A549 (cell line): ENCODE measurements around the gene ACKR1. TPM values are rescaled to one million over a fixed set of nuclear protein-coding genes. Genes with fewer than 3 reads are reported as not detected.
A peak's percentile ranks its signal among the peaks of the same experiment; 100 is the strongest.

Source experiments
- ATAC-seq, 2 experiments: fragments of 200-7000 bp in 1 of 2; fragments of >200 bp in 1 of 2; cut with Nextera tagmentation in 1 of 2; cut with Tn5 transposase in 1 of 2; 3 replicates each; pipeline versions ENCODE4 v1.8.0 to v1.9.1; 2018 to 2020; ENCODE audit warnings: mild to moderate bottlenecking in 1 of 2, moderate library complexity in 1 of 2
- CTCF ChIA-PET: fragments of 300-600 bp; sonication (Branson Sonifier 250); formaldehyde crosslinking; extraction: SDS; loops from one replicate; lab custom pipeline; 2021; ENCODE audit warnings: antibody characterized with exemption, inconsistent platforms; lab: Yijun Ruan, JAX
- POLR2A ChIA-PET: fragments of 350-600 bp; formaldehyde crosslinking; extraction: SDS; loops from one replicate; lab custom pipeline; 2021; ENCODE audit warnings: antibody characterized with exemption, inconsistent platforms; lab: Yijun Ruan, JAX
- DNase-seq, 2 experiments: peaks; one replicate each; pipeline versions ENCODE4 v3.0.0 to v3.0.0-alpha.2; 2011 to 2016; ENCODE audit warnings: low read depth in 1 of 2, low spot score in 1 of 2
- FAIRE-seq: peaks from 2 replicates; lab custom pipeline; 2011; peaks lifted over from hg19 to GRCh38; lab: Jason Lieb, UNC
- H3K27ac ChIP-seq, 2 experiments: fragments of >200 bp; sonication (Bioruptor Twin); formaldehyde crosslinking; 3 replicates each; pipeline ENCODE4 v1.5.1; 2016 to 2017
- H3K4me1 ChIP-seq: fragments of >200 bp; sonication (Bioruptor Twin); formaldehyde crosslinking; 3 replicates; pipeline ENCODE4 v1.6.1; 2016
- H3K4me2 ChIP-seq: fragments of >200 bp; sonication (Bioruptor Twin); formaldehyde crosslinking; 3 replicates; pipeline ENCODE4 v1.6.1; 2016
- H3K4me3 ChIP-seq: fragments of >200 bp; sonication (Bioruptor Twin); formaldehyde crosslinking; 3 replicates; pipeline ENCODE4 v1.5.1; 2016
- H3K9me3 ChIP-seq: fragments of >200 bp; sonication (Bioruptor Twin); formaldehyde crosslinking; 3 replicates; pipeline ENCODE4 v1.6.1; 2016
- CBX2 ChIP-seq: fragments of 200-600 bp; sonication (generic); IDR thresholded peaks from 2 replicates; pipeline ENCODE4 v1.6.1; 2016; ENCODE audit warnings: low read depth, mild to moderate bottlenecking, borderline replicate concordance
- CHD4 ChIP-seq: fragments of 200-600 bp; sonication (generic); IDR thresholded peaks from 2 replicates; pipeline ENCODE4 v1.6.1; 2016; ENCODE audit warnings: antibody characterized with exemption, mild to moderate bottlenecking, borderline replicate concordance
- FOSB ChIP-seq: fragments of 250-450 bp; sonication (Bioruptor Pico); IDR thresholded peaks from 2 replicates; pipeline ENCODE4 v1.5.0; 2020; ENCODE audit warnings: mild to moderate bottlenecking, moderate library complexity
- FOSL2 ChIP-seq, 2 experiments: fragments of 450-650 bp in 1 of 2; fragments of >200 bp in 1 of 2; sonication (Bioruptor Twin) in 1 of 2; formaldehyde crosslinking; IDR thresholded peaks; 2 replicates each; pipeline versions ENCODE4 v1.5.0 to v1.6.1; 2016 to 2020; ENCODE audit warnings: mild to moderate bottlenecking in 1 of 2, moderate library complexity in 1 of 2
- GATA3 ChIP-seq: IDR thresholded peaks from 2 replicates; pipeline ENCODE4 v1.6.1; 2012; ENCODE audit warnings: borderline replicate concordance
- HEYL ChIP-seq: fragments of 250-450 bp; sonication (Bioruptor Pico); IDR thresholded peaks from 2 replicates; pipeline ENCODE4 v1.8.0; 2021; ENCODE audit warnings: mild to moderate bottlenecking, moderate library complexity
- HOXA7 ChIP-seq: fragments of 250-450 bp; sonication (Bioruptor Pico); IDR thresholded peaks from 2 replicates; pipeline ENCODE4 v1.5.0; 2020; ENCODE audit warnings: mild to moderate bottlenecking, moderate library complexity
- HOXB5 ChIP-seq: fragments of 250-450 bp; sonication (Bioruptor Pico); IDR thresholded peaks from 2 replicates; pipeline ENCODE4 v1.5.0; 2020; ENCODE audit warnings: mild to moderate bottlenecking, moderate library complexity
- JUN ChIP-seq, 2 experiments: fragments of >200 bp; sonication (Bioruptor Twin); formaldehyde crosslinking; IDR thresholded peaks; 2 replicates in 1 of 2; 3 replicates in 1 of 2; pipeline ENCODE4 v1.6.1; 2016 to 2017
- JUNB ChIP-seq: fragments of >200 bp; sonication (Bioruptor Twin); formaldehyde crosslinking; IDR thresholded peaks from 2 replicates; pipeline ENCODE4 v1.6.1; 2016
- KDM1A ChIP-seq: fragments of 200-600 bp; sonication (generic); IDR thresholded peaks from 2 replicates; pipeline ENCODE4 v1.6.1; 2016; ENCODE audit warnings: low read depth, mild to moderate bottlenecking
- MAFK ChIP-seq: fragments of 450-650 bp; IDR thresholded peaks from 2 replicates; pipeline ENCODE4 v1.6.1; 2014; ENCODE audit not compliant: partially characterized antibody
- POLR2A ChIP-seq: IDR thresholded peaks from 2 replicates; pipeline ENCODE4 v1.6.1; 2012; ENCODE audit warnings: mild to moderate bottlenecking, low read length
- POLR2AphosphoS2 ChIP-seq: conservative IDR thresholded peaks from 2 replicates; pipeline ENCODE4 v1.6.1; 2012; ENCODE audit warnings: low read length, improper control_type of control experiment, inconsistent platforms
- SREBF2 ChIP-seq: fragments of 450-650 bp; IDR thresholded peaks from 2 replicates; pipeline ENCODE4 v1.6.1; 2014; ENCODE audit warnings: mild to moderate bottlenecking, moderate library complexity
- WGBS: methylation state at CpG from one replicate; pipeline ENCODE4 v1.1.6; 2017; ENCODE audit errors: missing lambda C conversion rate; 5-methylcytosine and 5-hydroxymethylcytosine counted together
- polyA plus RNA-seq, 4 experiments: library from polyadenylated mRNA; depleted of rRNA in 3 of 4; stranded (reverse); fragments of >200 nt; fragmentation: RNase III in 1 of 4; extraction: RNeasy Plus Mini Kit Qiagen cat#74134 plus additional on column Dnase treatment in 1 of 4; gene quantifications; 2 replicates in 3 of 4; 3 replicates in 1 of 4; pipeline ENCODE4 v1.2.3, GENCODE V29; 2011 to 2017
- TF ChIP-seq, protein P1 (sequence below): fragments of 200-600 bp; sonication (generic); IDR thresholded peaks from 2 replicates; pipeline ENCODE4 v1.6.1; 2016; ENCODE audit warnings: antibody characterized with exemption, mild to moderate bottlenecking, moderate library complexity
- TF ChIP-seq, protein P2 (sequence below): fragments of 450-650 bp; IDR thresholded peaks from 2 replicates; pipeline ENCODE4 v1.6.1; 2014; ENCODE audit warnings: antibody characterized with exemption
- TF ChIP-seq, protein P3 (sequence below): fragments of 250-450 bp; sonication (Bioruptor Pico); IDR thresholded peaks from 2 replicates; pipeline ENCODE4 v1.5.0; 2020; ENCODE audit warnings: low read depth, mild to moderate bottlenecking, moderate library complexity
- TF ChIP-seq, protein P4 (sequence below): fragments of 150-350 bp; IDR thresholded peaks from 2 replicates; pipeline ENCODE4 v1.6.1; 2014; ENCODE audit warnings: low read depth, mild to moderate bottlenecking, low read length

The ACKR1 gene
- polyA plus RNA-seq, 2 of the 4 experiments (the other 2 are of a cell fraction): not detected

DNA sequence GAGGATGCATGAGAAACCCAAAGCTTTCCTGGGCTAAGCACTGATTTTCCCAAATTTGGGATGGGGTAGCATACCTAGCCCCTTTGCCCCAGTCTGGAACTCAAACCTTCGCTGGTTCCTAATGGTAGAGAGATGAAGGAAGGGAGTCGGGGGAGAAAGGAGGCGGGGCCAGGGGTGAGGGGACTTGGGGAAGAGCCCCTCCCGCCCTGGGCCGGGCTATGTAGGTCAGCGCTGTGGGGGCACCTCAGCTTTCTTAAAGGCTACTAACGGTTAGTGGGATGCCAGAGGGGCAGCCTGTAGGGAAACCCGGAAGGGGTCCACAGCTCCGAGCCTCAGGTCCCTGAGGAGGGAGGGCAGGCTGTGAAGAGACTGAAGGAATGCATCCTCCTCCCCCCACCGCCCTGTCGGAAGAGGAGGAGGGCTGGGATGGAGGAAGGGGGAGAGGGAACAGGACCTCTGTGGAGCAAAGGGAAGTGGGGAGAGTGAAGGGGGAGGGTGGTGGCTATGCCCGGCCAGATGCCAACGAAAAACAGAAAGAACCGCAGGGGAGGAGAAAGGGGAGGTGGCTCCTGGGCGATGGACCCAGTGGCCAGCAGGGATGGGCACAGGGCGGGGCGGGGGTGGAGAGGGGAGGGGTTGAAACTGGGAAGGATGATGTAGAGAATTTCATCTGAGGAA lies 31.9 kb upstream of the ACKR1 start:
- H3K27ac ChIP-seq: no peak overlapping the region
- peak overlapping the region; percentile 99 for H3K4me2 ChIP-seq
- CTCF ChIA-PET: interaction anchor here (1.1 to 1.6 kb wide), 2 partner anchors 25 to 39 kb away, joined by 3 read pairs; no protein-coding TSS in a partner anchor
- TF ChIP-seq, protein P1, sequence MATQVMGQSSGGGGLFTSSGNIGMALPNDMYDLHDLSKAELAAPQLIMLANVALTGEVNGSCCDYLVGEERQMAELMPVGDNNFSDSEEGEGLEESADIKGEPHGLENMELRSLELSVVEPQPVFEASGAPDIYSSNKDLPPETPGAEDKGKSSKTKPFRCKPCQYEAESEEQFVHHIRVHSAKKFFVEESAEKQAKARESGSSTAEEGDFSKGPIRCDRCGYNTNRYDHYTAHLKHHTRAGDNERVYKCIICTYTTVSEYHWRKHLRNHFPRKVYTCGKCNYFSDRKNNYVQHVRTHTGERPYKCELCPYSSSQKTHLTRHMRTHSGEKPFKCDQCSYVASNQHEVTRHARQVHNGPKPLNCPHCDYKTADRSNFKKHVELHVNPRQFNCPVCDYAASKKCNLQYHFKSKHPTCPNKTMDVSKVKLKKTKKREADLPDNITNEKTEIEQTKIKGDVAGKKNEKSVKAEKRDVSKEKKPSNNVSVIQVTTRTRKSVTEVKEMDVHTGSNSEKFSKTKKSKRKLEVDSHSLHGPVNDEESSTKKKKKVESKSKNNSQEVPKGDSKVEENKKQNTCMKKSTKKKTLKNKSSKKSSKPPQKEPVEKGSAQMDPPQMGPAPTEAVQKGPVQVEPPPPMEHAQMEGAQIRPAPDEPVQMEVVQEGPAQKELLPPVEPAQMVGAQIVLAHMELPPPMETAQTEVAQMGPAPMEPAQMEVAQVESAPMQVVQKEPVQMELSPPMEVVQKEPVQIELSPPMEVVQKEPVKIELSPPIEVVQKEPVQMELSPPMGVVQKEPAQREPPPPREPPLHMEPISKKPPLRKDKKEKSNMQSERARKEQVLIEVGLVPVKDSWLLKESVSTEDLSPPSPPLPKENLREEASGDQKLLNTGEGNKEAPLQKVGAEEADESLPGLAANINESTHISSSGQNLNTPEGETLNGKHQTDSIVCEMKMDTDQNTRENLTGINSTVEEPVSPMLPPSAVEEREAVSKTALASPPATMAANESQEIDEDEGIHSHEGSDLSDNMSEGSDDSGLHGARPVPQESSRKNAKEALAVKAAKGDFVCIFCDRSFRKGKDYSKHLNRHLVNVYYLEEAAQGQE: no peak
- TF ChIP-seq, protein P2, sequence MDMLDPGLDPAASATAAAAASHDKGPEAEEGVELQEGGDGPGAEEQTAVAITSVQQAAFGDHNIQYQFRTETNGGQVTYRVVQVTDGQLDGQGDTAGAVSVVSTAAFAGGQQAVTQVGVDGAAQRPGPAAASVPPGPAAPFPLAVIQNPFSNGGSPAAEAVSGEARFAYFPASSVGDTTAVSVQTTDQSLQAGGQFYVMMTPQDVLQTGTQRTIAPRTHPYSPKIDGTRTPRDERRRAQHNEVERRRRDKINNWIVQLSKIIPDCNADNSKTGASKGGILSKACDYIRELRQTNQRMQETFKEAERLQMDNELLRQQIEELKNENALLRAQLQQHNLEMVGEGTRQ: no peak
- TF ChIP-seq FOSB (CRISPR knock-in tag): no peak
- TF ChIP-seq, protein P3, sequence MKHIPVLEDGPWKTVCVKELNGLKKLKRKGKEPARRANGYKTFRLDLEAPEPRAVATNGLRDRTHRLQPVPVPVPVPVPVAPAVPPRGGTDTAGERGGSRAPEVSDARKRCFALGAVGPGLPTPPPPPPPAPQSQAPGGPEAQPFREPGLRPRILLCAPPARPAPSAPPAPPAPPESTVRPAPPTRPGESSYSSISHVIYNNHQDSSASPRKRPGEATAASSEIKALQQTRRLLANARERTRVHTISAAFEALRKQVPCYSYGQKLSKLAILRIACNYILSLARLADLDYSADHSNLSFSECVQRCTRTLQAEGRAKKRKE (CRISPR knock-in tag): no peak
- TF ChIP-seq HOXB5 (CRISPR knock-in tag): no peak
- no peak for TF ChIP-seq CHD4
- TF ChIP-seq FOSL2 (IDR thresholded peaks at IDR 0.05): no peak
- TF ChIP-seq FOSL2 (CRISPR knock-in tag; IDR thresholded peaks at IDR 0.05): no peak
- TF ChIP-seq KDM1A: no peak
- TF ChIP-seq POLR2A: no peak
- no peak for TF ChIP-seq GATA3
- TF ChIP-seq, all 56 proteins: peak for 0
- FAIRE-seq: no peak
- peaks cover 13% of the 10 kb centered on the region; the same call in 2 of the 3 replicates for H3K4me1 ChIP-seq
- POLR2A ChIA-PET: no interaction called here
- ATAC-seq: no peak
- WGBS: 10% methylated on average over 16 of the region's 17 CpGs
- peak overlapping the region; percentile 48; the same call in 2 of the 3 replicates for H3K4me3 ChIP-seq
- H3K9me3 ChIP-seq: no peaks in the 10 kb centered on the region
- no peak for DNase-seq

DNA sequence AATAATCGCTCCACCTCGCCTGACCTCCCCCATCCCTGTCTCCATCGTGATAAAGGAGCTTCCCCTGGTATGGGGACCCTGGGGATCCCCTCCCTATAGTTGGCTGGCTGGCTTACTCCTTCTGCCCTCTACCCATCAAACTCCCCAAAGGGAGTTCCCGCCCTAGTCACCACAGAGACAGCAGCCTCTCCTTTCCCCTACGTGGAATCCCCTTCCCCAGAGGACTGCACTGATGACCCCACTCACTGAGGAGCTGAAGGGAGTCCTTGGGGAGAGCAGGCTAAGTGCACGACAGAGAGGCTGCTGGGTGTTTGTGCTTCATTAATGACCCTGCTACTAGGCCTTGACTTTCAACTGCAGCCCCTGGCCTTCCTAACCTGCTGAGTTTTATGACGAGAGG lies 31.4 kb upstream of the ACKR1 start:
- peaks cover 13% of the 10 kb centered on the region; the same call in 2 of the 3 replicates for H3K4me1 ChIP-seq
- no peaks in the 10 kb centered on the region for H3K9me3 ChIP-seq
- POLR2A ChIA-PET: no interaction called here
- CTCF ChIA-PET: interaction anchor here (0.6 kb wide), 1 partner anchor 24 kb away, joined by 4 read pairs; no protein-coding TSS in a partner anchor
- DNase-seq (no peak), FAIRE-seq (no peak), ATAC-seq (no peak)
- 33% methylated on average over 7 of the region's 7 CpGs for WGBS
- H3K27ac ChIP-seq: no peak overlapping the region
- TF ChIP-seq SREBF2 (no peak), HEYL (CRISPR knock-in tag) (no peak), MAFK (no peak), POLR2AphosphoS2 (no peak), HOXA7 (no peak), JUNB (no peak), GATA3 (no peak), CBX2 (no peak), JUN (IDR thresholded peaks at IDR 0.05) (no peak)
- TF ChIP-seq, protein P3 (CRISPR knock-in tag): no peak
- TF ChIP-seq, protein P4, sequence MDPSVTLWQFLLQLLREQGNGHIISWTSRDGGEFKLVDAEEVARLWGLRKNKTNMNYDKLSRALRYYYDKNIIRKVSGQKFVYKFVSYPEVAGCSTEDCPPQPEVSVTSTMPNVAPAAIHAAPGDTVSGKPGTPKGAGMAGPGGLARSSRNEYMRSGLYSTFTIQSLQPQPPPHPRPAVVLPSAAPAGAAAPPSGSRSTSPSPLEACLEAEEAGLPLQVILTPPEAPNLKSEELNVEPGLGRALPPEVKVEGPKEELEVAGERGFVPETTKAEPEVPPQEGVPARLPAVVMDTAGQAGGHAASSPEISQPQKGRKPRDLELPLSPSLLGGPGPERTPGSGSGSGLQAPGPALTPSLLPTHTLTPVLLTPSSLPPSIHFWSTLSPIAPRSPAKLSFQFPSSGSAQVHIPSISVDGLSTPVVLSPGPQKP: no peak
- TF ChIP-seq, protein P2: no peak
- H3K4me2 ChIP-seq: no peak overlapping the region; the same call in 2 of the 3 replicates
- H3K4me3 ChIP-seq: no peak overlapping the region
